Endothelial cell of umbilical vein (primary cell): Measurements from ENCODE around the gene ASXL1. TPM values are rescaled to one million over a fixed set of nuclear protein-coding genes. Genes with fewer than 3 reads are reported as not detected.

Source experiments
- BruUV-seq: library from RNA; stranded (reverse); fragments of 400-500 nt; replicated peaks from 2 replicates; lab custom pipeline; 2021; lab: Mats Ljungman, UMichigan
- CTCF ChIA-PET: fragments of 300-600, 350-600 bp; sonication (Branson Sonifier 250); formaldehyde crosslinking; loops from one replicate; lab custom pipeline; 2021; ENCODE audit warnings: antibody characterized with exemption, inconsistent platforms; lab: Charles Lee
- POLR2A ChIA-PET: fragments of 300-600, 350-600 bp; sonication (Branson Sonifier 250); formaldehyde crosslinking; loops from one replicate; lab custom pipeline; 2021; ENCODE audit warnings: antibody characterized with exemption, inconsistent platforms; lab: Charles Lee
- DNase-seq: peaks from one replicate; pipeline ENCODE4 v3.0.0-alpha.2; 2011; ENCODE audit warnings: low read depth, low spot score
- FAIRE-seq: peaks from 2 replicates; lab custom pipeline; 2011; peaks lifted over from hg19 to GRCh38; lab: Jason Lieb, UNC
- H2AFZ ChIP-seq: 2 replicates; pipeline ENCODE4 v1.6.0; 2012; ENCODE audit warnings: low read depth, low read length, control low read depth, inconsistent platforms
- H3K27ac ChIP-seq: 2 replicates; pipeline ENCODE4 v1.5.1; 2011; ENCODE audit warnings: low read depth, mild to moderate bottlenecking, control low read depth, low read length, moderate library complexity; ENCODE audit not compliant: insufficient read depth
- H3K27me3 ChIP-seq, 2 experiments: 2 replicates each; pipeline versions ENCODE4 v1.6.0 to v1.6.1; 2011; ENCODE audit warnings: low read length in 2 of 2, mixed read lengths in 1 of 2; ENCODE audit not compliant: control insufficient read depth in 2 of 2, insufficient read depth in 2 of 2
- H3K36me3 ChIP-seq, 2 experiments: 2 replicates in 1 of 2; 3 replicates in 1 of 2; pipeline ENCODE4 v1.5.1; 2011; ENCODE audit warnings: low read length in 2 of 2, mild to moderate bottlenecking in 1 of 2, moderate library complexity in 1 of 2; ENCODE audit not compliant: control insufficient read depth in 2 of 2, insufficient read depth in 2 of 2; ENCODE audit errors: extremely low read depth in 1 of 2
- H3K4me1 ChIP-seq: 3 replicates; pipeline ENCODE4 v1.5.1; 2011; ENCODE audit warnings: mild to moderate bottlenecking, low read length; ENCODE audit not compliant: control insufficient read depth, insufficient read depth; ENCODE audit errors: extremely low read depth
- H3K4me2 ChIP-seq: 2 replicates; pipeline ENCODE4 v1.6.1; 2011; ENCODE audit warnings: low read length, control low read depth, mixed read lengths; ENCODE audit not compliant: insufficient read depth
- H3K4me3 ChIP-seq, 3 experiments: fragments of 200-600 bp in 1 of 3; sonication (generic), shearing (Covaris generic) in 1 of 3; replicated peaks in 1 of 3; 2 replicates each; pipeline ENCODE4 v1.5.1; 2011 to 2016; ENCODE audit warnings: control low read depth in 3 of 3, low read length in 3 of 3, mild to moderate bottlenecking in 2 of 3, inconsistent platforms in 1 of 3, low read depth in 1 of 3, moderate library complexity in 1 of 3; ENCODE audit not compliant: insufficient read depth in 1 of 3
- H3K79me2 ChIP-seq: 2 replicates; pipeline ENCODE4 v1.6.0; 2012; ENCODE audit warnings: low read length, inconsistent platforms; ENCODE audit not compliant: control insufficient read depth, insufficient read depth
- H3K9ac ChIP-seq: replicated peaks from 2 replicates; pipeline ENCODE3; 2011; ENCODE audit warnings: low read length, control low read depth; ENCODE audit not compliant: insufficient read depth; ENCODE audit errors: extremely low read depth
- H3K9me1 ChIP-seq: replicated peaks from 3 replicates; pipeline ENCODE4 v1.6.0; 2011; ENCODE audit warnings: mild to moderate bottlenecking, low read length; ENCODE audit not compliant: control insufficient read depth, insufficient read depth; ENCODE audit errors: extremely low read depth
- H3K9me3 ChIP-seq: replicated peaks from 2 replicates; pipeline ENCODE4 v1.5.1; 2012; ENCODE audit warnings: low read length, inconsistent platforms; ENCODE audit not compliant: control insufficient read depth, insufficient read depth
- H4K20me1 ChIP-seq: replicated peaks from 2 replicates; pipeline ENCODE3; 2011; ENCODE audit warnings: mild to moderate bottlenecking, low read length; ENCODE audit not compliant: control insufficient read depth, insufficient read depth; ENCODE audit errors: extremely low read depth
- EZH2 ChIP-seq: IDR thresholded peaks from 2 replicates; pipeline ENCODE4 v1.6.1; 2012; ENCODE audit warnings: borderline replicate concordance, low read depth, mild to moderate bottlenecking, moderate library complexity, low read length, inconsistent platforms; ENCODE audit not compliant: severe bottlenecking
- FOS ChIP-seq: IDR thresholded peaks from 2 replicates; pipeline ENCODE4 v1.6.1; 2011; ENCODE audit warnings: mild to moderate bottlenecking, low read length, moderate library complexity, borderline replicate concordance; ENCODE audit not compliant: insufficient read depth
- GATA2 ChIP-seq: IDR thresholded peaks from 2 replicates; pipeline ENCODE4 v1.7.0; 2011; ENCODE audit warnings: low read depth, mild to moderate bottlenecking, moderate library complexity, mixed read lengths, low read length; ENCODE audit not compliant: insufficient read length, insufficient read depth
- JUN ChIP-seq: IDR thresholded peaks from 2 replicates; pipeline ENCODE4 v1.6.1; 2011; ENCODE audit warnings: borderline replicate concordance, low read depth; ENCODE audit not compliant: insufficient read length, insufficient read depth
- MYC ChIP-seq: IDR thresholded peaks from one replicate; pipeline ENCODE4 v1.6.1; 2011; ENCODE audit warnings: mild to moderate bottlenecking, low read depth, low read length
- POLR2A ChIP-seq: IDR thresholded peaks from 2 replicates; pipeline ENCODE4 v1.6.1; 2012; ENCODE audit warnings: low read depth, mild to moderate bottlenecking, control low read depth, low read length
- POLR2AphosphoS5 ChIP-seq: IDR thresholded peaks from 2 replicates; pipeline ENCODE4 v1.6.1; 2012; ENCODE audit warnings: low read depth, mild to moderate bottlenecking, control low read depth, low read length, moderate library complexity; ENCODE audit not compliant: insufficient read depth
- dilution Hi-C: fragments of 300-500 bp; cut with MboI; formaldehyde crosslinking; loops from one replicate; pipeline ENCODE4 v1.15.0; 2019; ENCODE audit warnings: low sequenced_read_pairs; ENCODE audit not compliant: extremely low pct_ligation_motif_present
- intact Hi-C: fragments of 100-400 bp; cut with micrococcal nuclease; formaldehyde crosslinking; loops from one replicate; pipeline ENCODE4 v1.10.0; 2022
- polyA plus RNA-seq, 4 experiments: library from polyadenylated mRNA; depleted of rRNA in 3 of 4; stranded (reverse) in 3 of 4; unstranded in 1 of 4; fragments of >200 nt; gene quantifications; 2 replicates each; pipeline versions ENCODE4 v1.2.1 to v1.2.3, GENCODE V29; 2011 to 2012; ENCODE audit warnings: missing spikeins in 1 of 4
- total RNA-seq: library from RNA; stranded (reverse); gene quantifications from 2 replicates; pipeline ENCODE4 v1.2.3, GENCODE V29; 2021
- TF ChIP-seq, protein P1 (sequence below): IDR thresholded peaks from 2 replicates; pipeline ENCODE4 v1.6.1; 2011; ENCODE audit not compliant: insufficient read depth, insufficient read length
- TF ChIP-seq, protein P2 (sequence below), 2 donors: IDR thresholded peaks; 1 replicate in 1 of 2; 2 replicates in 1 of 2; pipeline ENCODE4 v1.5.1; 2011; ENCODE audit warnings: low read length in 2 of 2, mild to moderate bottlenecking in 2 of 2, moderate library complexity in 2 of 2, control low read depth in 1 of 2, inconsistent platforms in 1 of 2, low read depth in 1 of 2; ENCODE audit not compliant: insufficient read depth in 1 of 2; ENCODE audit errors: extremely low read depth in 1 of 2

ASXL1 gene
- total and polyA plus RNA-seq, 2 donors (not counting 3 experiments of a cell fraction or from before 2014, with no cell fraction given), result 45.4 to 101 TPM

DNA sequence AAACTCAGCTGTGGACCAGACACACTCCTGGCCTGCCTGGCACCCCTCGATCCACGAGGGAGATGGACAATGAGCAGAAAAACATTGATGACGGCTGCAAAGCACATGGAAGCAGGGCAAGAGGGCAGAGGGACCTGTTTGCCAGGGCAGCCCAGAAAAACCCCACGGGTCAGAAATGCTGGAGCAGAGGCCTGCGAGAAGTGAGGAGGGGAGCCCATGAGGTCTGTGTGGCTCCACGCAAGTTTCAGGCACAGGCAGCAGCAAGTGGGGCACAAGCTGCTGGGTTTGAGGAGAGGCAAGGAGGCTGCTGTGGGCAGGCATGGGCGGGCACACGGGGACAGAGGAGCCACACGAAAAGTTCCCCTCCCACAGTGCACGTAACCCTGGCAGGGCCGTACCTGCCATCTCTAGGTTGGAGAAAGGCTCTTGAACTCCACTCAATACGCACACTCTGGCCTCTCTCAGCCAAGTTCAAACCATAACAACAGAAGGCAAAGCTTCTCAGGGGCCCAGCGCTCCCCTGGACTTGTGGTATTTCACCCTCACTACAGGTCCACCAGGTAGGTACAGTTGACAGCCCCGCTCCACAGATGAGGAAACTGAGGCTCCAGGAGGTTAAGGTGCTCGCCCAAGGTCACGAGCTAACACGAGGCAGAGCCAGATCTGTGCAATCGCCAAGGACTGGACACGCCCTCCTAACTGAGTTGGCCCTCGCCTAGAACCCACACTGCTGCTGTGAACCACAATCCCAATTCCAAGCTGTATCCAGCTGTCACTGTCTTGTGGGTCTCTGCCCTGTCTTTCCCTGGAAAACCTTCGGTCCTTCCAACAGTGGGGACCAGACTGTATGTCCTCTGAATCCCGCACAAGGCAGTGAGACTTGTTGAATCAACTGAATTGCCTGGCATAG lies 118.8 kb downstream of the ASXL1 start:
- DNase-seq (no peak), FAIRE-seq (peak; percentile 53)
- Histone ChIP-seq H3K27me3 (no peaks in the 10 kb centered on the region), H3K9ac (peak overlapping the region; percentile 1), H3K36me3 (peaks cover 6 to 7% of the 10 kb centered on the region in 2 experiments), H3K4me1 (peaks cover 94% of the 10 kb centered on the region), H3K27ac (peak overlapping the region; percentile 94), H3K4me2 (peak overlapping the region; percentile 62), H2AFZ (no peak overlapping the region), H3K4me3 (no peak overlapping the region), H4K20me1 (peaks cover 2% of the 10 kb centered on the region), H3K79me2 (peaks cover 97% of the 10 kb centered on the region), H3K9me3 (no peaks in the 10 kb centered on the region), H3K9me1 (no peaks in the 10 kb centered on the region)
- CTCF ChIA-PET, result interaction anchor here (0.9 to 3.7 kb wide), 3 partner anchors 8 to 34 kb away, joined by 3 to 34 read pairs (median 3); no protein-coding TSS in a partner anchor
- BruUV-seq, result no TSS peak
- intact Hi-C loops (no loop called here), dilution Hi-C loops (no loop called here)
- POLR2A ChIA-PET, result no interaction called here
- TF ChIP-seq EZH2, result no peak
- no peak for TF ChIP-seq POLR2AphosphoS5
- no peak for TF ChIP-seq GATA2
- no peak for TF ChIP-seq MYC
- no peak for TF ChIP-seq FOS
- no peak for TF ChIP-seq POLR2A
- TF ChIP-seq, protein P1, sequence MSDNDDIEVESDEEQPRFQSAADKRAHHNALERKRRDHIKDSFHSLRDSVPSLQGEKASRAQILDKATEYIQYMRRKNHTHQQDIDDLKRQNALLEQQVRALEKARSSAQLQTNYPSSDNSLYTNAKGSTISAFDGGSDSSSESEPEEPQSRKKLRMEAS, result no peak
- TF ChIP-seq, protein P2, sequence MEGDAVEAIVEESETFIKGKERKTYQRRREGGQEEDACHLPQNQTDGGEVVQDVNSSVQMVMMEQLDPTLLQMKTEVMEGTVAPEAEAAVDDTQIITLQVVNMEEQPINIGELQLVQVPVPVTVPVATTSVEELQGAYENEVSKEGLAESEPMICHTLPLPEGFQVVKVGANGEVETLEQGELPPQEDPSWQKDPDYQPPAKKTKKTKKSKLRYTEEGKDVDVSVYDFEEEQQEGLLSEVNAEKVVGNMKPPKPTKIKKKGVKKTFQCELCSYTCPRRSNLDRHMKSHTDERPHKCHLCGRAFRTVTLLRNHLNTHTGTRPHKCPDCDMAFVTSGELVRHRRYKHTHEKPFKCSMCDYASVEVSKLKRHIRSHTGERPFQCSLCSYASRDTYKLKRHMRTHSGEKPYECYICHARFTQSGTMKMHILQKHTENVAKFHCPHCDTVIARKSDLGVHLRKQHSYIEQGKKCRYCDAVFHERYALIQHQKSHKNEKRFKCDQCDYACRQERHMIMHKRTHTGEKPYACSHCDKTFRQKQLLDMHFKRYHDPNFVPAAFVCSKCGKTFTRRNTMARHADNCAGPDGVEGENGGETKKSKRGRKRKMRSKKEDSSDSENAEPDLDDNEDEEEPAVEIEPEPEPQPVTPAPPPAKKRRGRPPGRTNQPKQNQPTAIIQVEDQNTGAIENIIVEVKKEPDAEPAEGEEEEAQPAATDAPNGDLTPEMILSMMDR (IDR thresholded peaks at IDR 0.05; ENCODE audit: extremely low read depth in 1 of 2, insufficient read depth in 1 of 2, low read depth in 1 of 2, low read length in 2 of 2), result no peak
- no peak for TF ChIP-seq JUN
